Measurements from ENCODE around the gene CBLC.

DNA sequence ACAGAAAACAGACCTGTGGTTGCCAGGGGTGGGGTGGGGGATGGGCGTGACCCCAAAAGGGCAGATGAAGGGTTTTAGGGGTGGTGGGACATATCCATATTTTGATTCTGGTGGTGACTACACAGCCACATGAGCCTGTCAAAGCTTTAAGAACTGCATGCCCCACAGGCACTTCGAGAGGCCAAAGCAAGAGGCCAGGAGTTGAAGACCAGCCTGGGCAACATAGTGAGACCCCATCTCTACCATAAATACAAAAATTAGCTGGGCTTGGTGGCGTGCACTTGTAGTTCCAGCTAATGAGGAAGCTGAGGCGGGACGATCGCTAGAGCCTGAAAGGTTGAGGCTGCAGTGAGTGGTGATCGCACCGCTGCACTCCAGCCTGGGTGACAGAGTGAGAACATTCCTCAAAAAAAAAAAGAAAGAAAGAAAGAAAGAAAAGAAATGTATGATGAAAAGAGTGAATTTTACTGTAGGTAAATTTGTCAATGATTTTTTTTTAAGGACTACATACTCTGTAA, 48.1 kb upstream of the CBLC start:
- TF ChIP-seq CTCF (optimal IDR thresholded peaks at IDR 0.05 in 1 of 3, IDR thresholded peaks at IDR 0.05 in 1 of 3, conservative IDR thresholded peaks at IDR 0.05 in 1 of 3; ENCODE audit: extremely low read depth in 1 of 3, insufficient read depth in 2 of 3, low read length in 3 of 3) (no peak), EZH2 (IDR thresholded peaks at IDR 0.05; ENCODE audit: low read length) (no peak)

Measured in keratinocyte (primary cell).